GM23338 (cell line): ENCODE measurements around the gene CDC42BPB. TPM values are rescaled to one million over a fixed set of nuclear protein-coding genes. Genes with fewer than 3 reads are reported as not detected.

ENCODE experiments used
- ATAC-seq: fragments of 200-7000 bp; cut with Tn5 transposase; 3 replicates; pipeline ENCODE4 v1.9.1; 2020
- DNase-seq: peaks from one replicate; pipeline ENCODE4 v3.0.0-alpha.2; 2015; ENCODE audit warnings: low spot score
- H2AFZ ChIP-seq: fragments of 200-600 bp; sonication (generic); 2 replicates; pipeline ENCODE4 v1.8.0; 2016; ENCODE audit warnings: antibody characterized with exemption, mild to moderate bottlenecking, moderate library complexity
- H3F3A ChIP-seq: fragments of 200-600 bp; sonication (generic); replicated peaks from 2 replicates; pipeline ENCODE4 v1.8.0; 2017; ENCODE audit warnings: antibody characterized with exemption, mixed run types, low read depth
- H3K27ac ChIP-seq: fragments of 200-600 bp; sonication (generic); 2 replicates; pipeline ENCODE4 v1.6.1; 2016; ENCODE audit warnings: low read depth
- H3K27me3 ChIP-seq: fragments of 200-600 bp; sonication (generic); 2 replicates; pipeline ENCODE4 v1.8.0; 2016; ENCODE audit warnings: mild to moderate bottlenecking, mixed run types, moderate library complexity; ENCODE audit not compliant: insufficient read depth
- H3K36me3 ChIP-seq: fragments of 200-600 bp; sonication (generic); 2 replicates; pipeline ENCODE4 v1.8.0; 2016; ENCODE audit warnings: mild to moderate bottlenecking; ENCODE audit not compliant: insufficient read depth
- H3K4me1 ChIP-seq: fragments of 200-600 bp; sonication (generic); 2 replicates; pipeline ENCODE4 v1.8.0; 2016; ENCODE audit warnings: mild to moderate bottlenecking, moderate library complexity; ENCODE audit not compliant: insufficient read depth
- H3K4me2 ChIP-seq: fragments of 200-600 bp; sonication (generic); 2 replicates; pipeline ENCODE4 v1.7.1; 2017; ENCODE audit warnings: mixed run types
- H3K4me3 ChIP-seq: fragments of 200-600 bp; sonication (generic); 2 replicates; pipeline ENCODE4 v1.6.1; 2016; ENCODE audit warnings: mixed run types
- H3K79me2 ChIP-seq: fragments of 200-600 bp; sonication (generic); replicated peaks from 2 replicates; pipeline ENCODE4 v1.8.0; 2017; ENCODE audit warnings: mild to moderate bottlenecking; ENCODE audit not compliant: insufficient read depth
- H3K9me2 ChIP-seq: fragments of 200-600 bp; sonication (generic); 2 replicates; pipeline ENCODE4 v1.8.0; 2017; ENCODE audit not compliant: insufficient read depth
- H4K20me1 ChIP-seq: fragments of 200-600 bp; sonication (generic); replicated peaks from 2 replicates; pipeline ENCODE4 v1.8.0; 2017; ENCODE audit warnings: mild to moderate bottlenecking; ENCODE audit not compliant: insufficient read depth
- H3K27ac Mint-ChIP-seq: 2 replicates; pipeline ENCODE4 v1.8.0; 2020; ENCODE audit warnings: inconsistent platforms, mild to moderate bottlenecking, moderate library complexity, mixed read lengths
- H3K27me3 Mint-ChIP-seq: 3 replicates; pipeline ENCODE4 v1.8.0; 2022; ENCODE audit warnings: low read depth, mild to moderate bottlenecking, moderate library complexity, mixed read lengths, inconsistent platforms; ENCODE audit not compliant: insufficient read depth, poor library complexity
- H3K36me3 Mint-ChIP-seq: 3 replicates; pipeline ENCODE4 v1.8.0; 2021; ENCODE audit warnings: low read depth, mild to moderate bottlenecking, inconsistent platforms, moderate library complexity, mixed read lengths
- H3K4me1 Mint-ChIP-seq: 3 replicates; pipeline ENCODE4 v1.8.0; 2020; ENCODE audit warnings: mild to moderate bottlenecking, inconsistent platforms, mixed read lengths
- H3K4me3 Mint-ChIP-seq: 3 replicates; pipeline ENCODE4 v1.8.0; 2021; ENCODE audit warnings: moderate library complexity, mild to moderate bottlenecking, inconsistent platforms, mixed read lengths
- H3K9me3 Mint-ChIP-seq: 3 replicates; pipeline ENCODE4 v1.8.0; 2020; ENCODE audit warnings: moderate library complexity, mild to moderate bottlenecking, inconsistent platforms, mixed read lengths
- CREB1 ChIP-seq: fragments of 250-450 bp; sonication (Bioruptor Pico); IDR thresholded peaks from 2 replicates; pipeline ENCODE4 v1.5.0; 2020; ENCODE audit warnings: low read depth, mild to moderate bottlenecking, moderate library complexity
- CTCF ChIP-seq, 2 experiments: fragments of 200-600 bp in 1 of 2; sonication (generic) in 1 of 2; conservative IDR thresholded peaks; 2 replicates each; pipeline versions ENCODE4 v1.5.1 to v1.6.1; 2016 to 2017; ENCODE audit warnings: antibody characterized with exemption in 2 of 2, low read depth in 2 of 2, mild to moderate bottlenecking in 2 of 2, moderate library complexity in 1 of 2
- EZH2 ChIP-seq: fragments of 200-600 bp; sonication (generic); IDR thresholded peaks from one replicate; pipeline ENCODE4 v1.8.0; 2017; ENCODE audit warnings: antibody characterized with exemption, mild to moderate bottlenecking, low read depth; ENCODE audit not compliant: unreplicated experiment
- EZH2phosphoT487 ChIP-seq: fragments of 200-600 bp; sonication (generic); IDR thresholded peaks from one replicate; pipeline ENCODE4 v1.8.1; 2018; ENCODE audit warnings: antibody characterized with exemption; ENCODE audit not compliant: unreplicated experiment
- JUNB ChIP-seq: IDR thresholded peaks from one replicate; pipeline ENCODE4 v1.6.1; 2016; ENCODE audit warnings: antibody characterized with exemption; ENCODE audit not compliant: unreplicated experiment
- POLR2AphosphoS5 ChIP-seq: IDR thresholded peaks from 2 replicates; pipeline ENCODE4 v1.6.1; 2016; ENCODE audit warnings: antibody characterized with exemption, low read depth
- STAT1 ChIP-seq: IDR thresholded peaks from one replicate; pipeline ENCODE4 v1.6.1; 2016; ENCODE audit warnings: antibody characterized with exemption; ENCODE audit not compliant: unreplicated experiment
- ZNF114 ChIP-seq: fragments of 250-450 bp; sonication (Bioruptor Pico); IDR thresholded peaks from 2 replicates; pipeline ENCODE4 v1.5.0; 2020; ENCODE audit warnings: mild to moderate bottlenecking, moderate library complexity
- ZNF331 ChIP-seq: fragments of 250-450 bp; sonication (Bioruptor Pico); IDR thresholded peaks from 2 replicates; pipeline ENCODE4 v1.5.0; 2020; ENCODE audit warnings: low read depth, mild to moderate bottlenecking, moderate library complexity
- ZNF462 ChIP-seq: fragments of 250-450 bp; sonication (Bioruptor Pico); IDR thresholded peaks from 2 replicates; pipeline ENCODE4 v1.5.0; 2020; ENCODE audit warnings: mild to moderate bottlenecking, moderate library complexity
- polyA plus RNA-seq: library from polyadenylated mRNA; unstranded; fragments of >200 nt; fragmentation: Nextera tagmentation; extraction: Ambion mirVana; gene quantifications from 2 replicates; pipeline ENCODE4 v1.2.1, GENCODE V29; 2016
- total RNA-seq: library from RNA; depleted of rRNA; stranded (reverse); fragments of >200 nt; shearing (Covaris generic); gene quantifications from 2 replicates; pipeline ENCODE4 v1.2.3, GENCODE V29; 2014

CDC42BPB gene
- total and polyA plus RNA-seq, 2 experiments from 2014 or later = 12.3 to 127 TPM

GRCh38 chr14:103016071-103016470 lies 41.3 kb downstream of the CDC42BPB start:
- no peak overlapping the region for H3K4me3 ChIP-seq
- H3K27ac Mint-ChIP-seq = no peak overlapping the region

More at GRCh38 chr14:103016071-103016470, 41.3 kb downstream of the CDC42BPB start:
- Histone ChIP-seq H4K20me1 (peaks cover 62% of the 10 kb centered on the region), H3K9me2 (no peaks in the 10 kb centered on the region), H3K4me2 (no peak overlapping the region), H3K27ac (no peak overlapping the region), H3F3A (no peaks in the 10 kb centered on the region), H3K27me3 (no peaks in the 10 kb centered on the region), H3K4me1 (peaks cover 16% of the 10 kb centered on the region), H2AFZ (no peak overlapping the region), H3K79me2 (peaks cover 87% of the 10 kb centered on the region), H3K36me3 (no peaks in the 10 kb centered on the region)
- Mint-ChIP-seq H3K4me3 (no peak overlapping the region), H3K4me1 (peaks cover 24% of the 10 kb centered on the region), H3K27me3 (peaks cover 13% of the 10 kb centered on the region), H3K36me3 (peaks cover 10% of the 10 kb centered on the region; the same call in 2 of the 3 replicates), H3K9me3 (no peaks in the 10 kb centered on the region)
- DNase-seq (no peak), ATAC-seq (peak; percentile 13; the same call in 2 of the 3 replicates)
- TF ChIP-seq CREB1 (CRISPR knock-in tag) (no peak), EZH2phosphoT487 (no peak), ZNF331 (CRISPR knock-in tag) (no peak), JUNB (no peak), CTCF (conservative IDR thresholded peaks at IDR 0.05; ENCODE audit: low read depth in 2 of 2) (no peak), STAT1 (no peak), ZNF114 (CRISPR knock-in tag) (no peak), ZNF462 (CRISPR knock-in tag) (no peak), EZH2 (no peak), POLR2AphosphoS5 (no peak)
